HG03108 (cell line): ENCODE data around the gene SLC6A16.
"Not testable (repeated sequence)": the region's sequence is repeated elsewhere in the genome, so short reads cannot be mapped to it uniquely, and the experiment has no call there.

Source experiments
- ATAC-seq: cut with Tn5 transposase; IDR thresholded peaks from one replicate; pipeline ENCODE4 v1.9.1; 2021; ENCODE audit warnings: moderate library complexity; ENCODE audit not compliant: unreplicated experiment

Gene SLC6A16

DNA sequence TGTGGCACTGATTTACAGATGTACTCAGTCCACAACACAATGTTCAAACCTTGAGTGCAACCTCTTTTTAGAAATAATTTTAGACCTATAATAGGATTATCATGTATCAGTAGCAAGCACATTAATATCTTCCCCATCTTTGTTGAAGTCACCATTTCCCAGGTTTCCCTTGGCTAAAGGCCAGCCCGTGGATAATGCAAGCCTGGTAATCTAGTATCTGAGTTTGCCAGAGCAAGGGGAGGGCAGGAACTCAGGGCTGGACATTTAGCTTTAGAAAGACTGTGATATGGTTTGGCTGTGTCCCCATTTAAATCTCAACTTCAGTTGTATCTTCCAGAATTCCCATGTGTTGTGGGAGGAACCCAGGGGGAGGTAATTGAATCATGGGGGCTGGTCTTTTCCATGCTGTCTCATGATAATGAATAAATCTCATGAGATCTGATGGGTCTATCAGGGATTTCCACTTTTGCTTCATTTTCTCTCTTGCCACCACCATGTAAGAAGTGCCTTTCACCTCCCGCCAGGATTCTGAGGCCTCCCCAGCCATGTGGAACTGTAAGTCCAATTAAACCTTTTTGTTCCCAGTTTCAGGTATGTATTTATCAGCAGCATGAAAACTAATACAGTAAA lies 37.7 kb downstream of the SLC6A16 start:
- no peak for ATAC-seq

DNA sequence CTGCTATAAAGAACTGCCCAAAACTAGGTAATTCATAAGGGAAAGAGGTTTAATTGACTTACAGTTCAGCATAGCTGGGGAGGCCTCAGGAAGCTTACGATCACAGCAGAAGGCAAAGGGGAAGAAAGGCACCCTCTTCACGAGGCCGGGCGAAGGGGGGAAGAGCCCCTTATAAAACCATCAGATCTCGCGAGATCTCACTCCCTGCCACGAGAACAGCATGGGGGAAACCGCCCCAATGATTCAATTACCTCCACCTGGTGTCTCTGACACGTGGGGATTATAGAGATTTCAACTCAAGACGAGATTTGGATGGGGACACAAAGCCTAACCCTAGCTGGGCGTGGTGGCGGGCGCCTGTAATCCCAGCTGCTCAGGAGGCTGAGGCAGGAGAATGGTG lies 42.8 kb downstream of the SLC6A16 start:
- ATAC-seq = no peak

GRCh38 chr19:49272204-49272603 lies 52.8 kb downstream of the SLC6A16 start:
- ATAC-seq = no peak

DNA sequence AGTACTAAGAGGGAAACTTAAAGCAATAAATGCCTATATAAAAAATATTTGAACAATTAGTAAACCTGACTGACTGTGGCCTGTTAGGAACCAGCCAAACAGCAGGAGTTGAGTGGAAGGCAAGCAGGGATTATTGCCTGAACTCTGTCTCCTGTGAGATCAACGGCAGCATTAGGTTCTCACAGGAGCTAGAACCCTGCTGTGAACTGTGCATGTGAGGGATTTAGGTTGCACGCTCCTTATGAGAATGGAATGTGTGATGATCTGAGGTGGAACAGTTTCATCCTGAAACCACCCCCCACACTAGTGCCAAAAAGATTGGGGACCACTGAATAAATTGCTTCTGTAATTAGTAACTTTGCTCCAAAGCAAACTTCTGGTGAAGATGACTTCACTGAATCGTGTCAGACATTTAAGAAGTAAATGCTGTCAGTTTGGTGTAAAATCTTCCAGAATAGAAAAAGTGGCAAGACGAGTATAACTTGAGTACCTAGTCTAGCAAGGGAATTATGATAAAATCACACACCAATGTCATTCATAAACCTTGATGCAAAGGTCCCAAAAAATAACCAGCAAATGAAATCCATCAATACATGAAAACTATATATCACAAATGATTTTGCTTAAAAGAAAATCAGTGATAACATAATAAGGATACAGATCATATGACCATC lies 53.8 kb downstream of the SLC6A16 start:
- ATAC-seq = no peak

DNA sequence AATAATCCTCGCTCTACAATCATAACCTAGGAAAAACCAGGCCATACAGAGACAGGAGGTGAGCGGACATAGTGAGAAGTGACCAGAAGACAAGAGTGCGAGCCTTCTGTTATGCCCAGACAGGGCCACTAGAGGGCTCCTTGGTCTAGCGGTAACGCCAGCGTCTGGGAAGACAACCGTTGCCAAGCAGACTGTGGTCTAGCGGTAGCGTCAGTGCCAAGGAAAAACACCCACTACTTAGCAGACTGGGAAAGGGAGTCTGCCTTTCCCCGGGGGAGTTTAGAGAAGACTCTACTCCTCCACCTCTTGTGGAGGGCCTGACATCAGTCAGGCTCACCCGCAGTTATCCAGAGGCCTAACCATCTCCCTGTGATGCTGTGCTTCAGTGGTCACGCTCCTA lies 58.6 kb downstream of the SLC6A16 start:
- not testable (repeated sequence) for ATAC-seq

- no peak for ATAC-seq
These were observed 60.7 kb downstream of the SLC6A16 start for GRCh38 chr19:49264258-49264657.

GRCh38 chr19:49261602-49262001 lies 63.4 kb downstream of the SLC6A16 start:
- no peak for ATAC-seq

DNA sequence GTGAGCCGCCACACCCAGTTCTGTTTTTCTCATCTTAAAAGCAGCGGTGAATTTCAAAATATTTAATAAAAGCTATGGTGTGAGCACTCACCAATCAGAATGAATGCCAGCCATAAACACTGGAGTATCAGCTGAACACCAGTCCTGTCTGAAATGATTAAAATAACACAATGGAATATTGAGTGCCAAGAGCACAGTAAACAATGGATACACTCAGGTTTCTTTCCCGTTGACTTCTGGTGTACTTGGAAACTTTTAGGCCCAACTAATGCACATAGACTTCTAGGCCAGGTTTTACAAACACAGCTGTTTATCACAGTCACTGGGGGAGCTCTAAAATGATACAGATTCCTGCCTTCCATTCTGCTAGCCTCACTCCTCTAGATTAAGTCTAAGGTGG lies 68.3 kb downstream of the SLC6A16 start:
- no peak for ATAC-seq

DNA sequence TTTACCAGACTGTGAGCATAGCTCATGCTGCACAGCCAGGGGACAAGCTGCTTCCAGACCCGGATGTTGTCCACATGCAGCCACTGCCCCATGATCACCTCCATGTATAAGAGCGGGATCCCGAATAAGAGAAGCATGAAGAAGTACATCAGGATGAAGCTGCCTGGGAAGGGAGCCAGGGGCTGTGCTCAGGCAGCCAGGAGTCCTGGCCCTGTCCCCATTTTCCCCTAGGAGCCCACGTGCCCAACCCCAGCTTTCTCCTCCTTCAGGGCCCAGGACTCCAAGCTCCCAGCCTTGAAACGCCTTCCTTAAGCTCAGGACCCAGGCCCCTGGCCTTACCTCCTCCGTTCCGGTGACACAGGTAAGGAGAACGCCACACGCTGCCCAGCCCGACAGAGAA lies 69.3 kb downstream of the SLC6A16 start:
- no peak for ATAC-seq

DNA sequence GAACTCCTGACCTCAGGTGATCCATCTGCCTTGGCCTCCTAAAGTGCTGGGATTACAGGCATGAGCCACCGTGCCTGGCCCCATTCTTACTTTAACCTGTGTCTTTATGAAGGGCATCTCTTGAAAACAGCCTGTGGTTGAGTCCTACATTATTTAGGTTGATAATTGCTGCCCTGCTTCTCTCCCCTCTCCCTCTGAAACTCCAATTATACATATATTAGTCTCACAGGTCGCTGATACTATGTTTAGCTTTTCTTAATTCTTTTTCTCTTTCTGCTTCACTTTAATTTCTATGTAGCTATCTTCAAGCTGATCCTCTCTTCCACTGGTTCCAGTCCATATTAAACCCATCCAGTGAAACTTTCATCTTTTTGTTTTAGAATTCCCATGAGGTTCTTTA lies 75.1 kb downstream of the SLC6A16 start:
- ATAC-seq = no peak

DNA sequence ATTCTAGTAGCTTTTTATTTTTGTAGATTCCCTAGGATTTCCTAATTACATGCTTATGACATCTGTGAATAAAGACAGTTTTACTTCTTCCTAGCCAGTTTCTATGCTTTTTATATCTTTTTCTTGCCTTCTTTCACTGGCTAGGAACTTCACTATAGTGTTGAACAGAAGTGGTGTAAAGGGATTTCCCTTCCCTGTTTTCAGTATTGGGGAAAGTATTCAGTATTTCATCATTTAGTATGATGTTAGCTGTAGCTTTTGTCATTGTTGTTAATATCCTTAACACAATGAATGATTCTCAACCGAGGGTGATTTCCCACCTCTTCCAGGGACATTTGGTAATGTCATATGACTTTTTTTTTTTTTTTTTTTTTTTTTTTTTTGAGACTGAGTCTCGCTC lies 77.3 kb downstream of the SLC6A16 start:
- ATAC-seq = no peak

DNA sequence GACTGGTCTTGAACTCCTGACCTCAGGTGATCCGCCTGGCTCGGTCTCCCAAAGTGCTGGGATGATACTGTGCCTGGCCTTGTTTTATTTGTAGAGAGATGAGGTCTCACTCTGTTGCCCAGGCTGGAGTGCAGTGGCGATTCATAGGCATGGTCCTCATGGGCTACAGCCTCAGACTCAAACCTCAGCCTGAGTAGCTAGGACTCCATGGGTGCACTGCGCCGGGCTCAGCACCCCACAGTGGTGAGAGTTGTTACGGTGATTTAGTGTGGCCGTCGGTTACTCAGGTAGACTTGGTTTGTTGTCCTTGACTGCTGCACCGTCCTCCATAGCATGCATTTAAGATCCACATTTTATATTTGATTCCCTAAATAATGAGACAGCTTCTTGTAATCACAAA lies 80.7 kb downstream of the SLC6A16 start:
- ATAC-seq = no peak

- no peak for ATAC-seq
These were observed 81.3 kb downstream of the SLC6A16 start for GRCh38 chr19:49243726-49244125.

DNA sequence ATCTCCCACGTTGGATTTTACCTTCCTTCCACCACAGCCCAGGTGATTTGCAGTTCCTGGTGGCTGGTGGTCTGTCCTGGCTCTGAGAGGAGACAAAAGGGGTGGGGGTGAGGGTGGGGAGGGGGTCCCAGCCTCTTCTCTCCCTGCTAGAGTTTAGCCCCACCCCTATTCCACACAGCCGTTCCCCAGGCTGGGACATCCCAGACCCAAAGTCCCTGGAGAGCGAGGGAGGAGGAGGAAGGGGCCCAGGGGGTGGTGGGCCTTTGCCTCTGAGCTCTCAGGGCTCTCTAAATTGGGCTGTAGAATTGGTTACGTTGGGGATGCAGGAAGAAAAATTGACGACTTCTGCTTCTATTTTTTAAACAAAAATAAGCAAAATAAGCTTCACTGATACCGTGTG lies 81.9 kb downstream of the SLC6A16 start:
- no peak for ATAC-seq

DNA sequence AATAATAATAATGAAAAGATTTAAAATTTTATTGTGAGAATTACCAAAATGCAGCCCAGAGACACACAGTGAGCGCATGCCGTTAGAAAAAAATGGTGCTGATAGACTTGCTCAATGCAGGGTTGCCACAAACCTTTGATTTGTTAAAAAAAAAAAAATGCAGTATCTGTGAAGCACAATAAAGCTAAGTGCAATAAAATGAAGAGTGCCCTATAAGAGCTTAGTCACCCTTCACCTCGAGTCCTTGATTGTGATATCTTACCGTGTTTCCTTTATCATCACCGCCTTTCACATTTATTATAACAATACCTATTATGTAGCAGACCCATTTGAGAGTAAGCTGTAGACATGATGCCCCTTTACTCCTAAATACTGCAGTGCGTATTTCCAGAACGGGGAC lies 83.2 kb downstream of the SLC6A16 start:
- ATAC-seq = no peak
